Measurements from ENCODE around the gene SPDYE8.
"Not testable (repeated sequence)": the region's sequence is repeated elsewhere in the genome, so short reads cannot be mapped to it uniquely, and the experiment has no call there.

SPDYE8 gene

GRCh38 chr7:72975656-72976286, 53.8 kb downstream of the SPDYE8 start:
- ATAC-seq (replicated peaks; ENCODE audit: extremely low read depth, poor library complexity, severe bottlenecking); H3K36me3 Mint-ChIP-seq (ENCODE audit: insufficient read depth); DNase-seq (ENCODE audit: low spot score in 2 of 2); H3K27me3 Mint-ChIP-seq; H3K4me1 Mint-ChIP-seq; H3K4me3 Mint-ChIP-seq; H3K9me3 Mint-ChIP-seq; H3K27ac Mint-ChIP-seq (ENCODE audit: low read depth): not testable (repeated sequence)

- not testable (repeated sequence) for H3K9me3 Mint-ChIP-seq
These were observed 54.8 kb downstream of the SPDYE8 start for GRCh38 chr7:72974781-72975180.

DNA sequence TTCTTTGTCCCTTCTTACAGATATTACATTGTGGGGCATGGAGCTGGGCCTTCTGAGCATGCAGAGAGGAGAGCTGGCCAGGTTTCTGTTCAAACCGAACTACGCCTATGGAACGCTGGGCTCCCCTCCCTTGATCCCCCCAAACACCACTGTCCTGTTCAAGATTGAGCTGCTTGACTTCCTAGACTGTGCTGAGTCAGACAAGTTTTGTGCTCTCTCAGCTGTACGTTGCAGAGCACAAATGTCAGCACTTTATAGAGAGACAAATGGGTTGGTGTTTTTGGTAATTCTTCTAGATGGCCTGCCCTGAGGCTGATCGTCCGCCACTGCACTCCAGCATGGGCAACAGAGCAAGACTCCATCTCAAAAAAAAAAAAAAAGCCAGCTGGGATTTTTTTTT, 58.1 kb downstream of the SPDYE8 start:
- not testable (repeated sequence) for ATAC-seq (replicated peaks; ENCODE audit: extremely low read depth, poor library complexity, severe bottlenecking); H3K27ac Mint-ChIP-seq (ENCODE audit: low read depth); H3K4me3 Mint-ChIP-seq; DNase-seq (ENCODE audit: low spot score in 2 of 2); H3K9me3 Mint-ChIP-seq; H3K36me3 Mint-ChIP-seq (ENCODE audit: insufficient read depth); H3K27me3 Mint-ChIP-seq; H3K4me1 Mint-ChIP-seq

More at GRCh38 chr7:72974781-72975180, 54.8 kb downstream of the SPDYE8 start:
- not testable (repeated sequence) for H3K36me3 Mint-ChIP-seq (ENCODE audit: insufficient read depth); H3K27me3 Mint-ChIP-seq; H3K4me3 Mint-ChIP-seq; DNase-seq (ENCODE audit: low spot score in 2 of 2); H3K4me1 Mint-ChIP-seq; H3K27ac Mint-ChIP-seq (ENCODE audit: low read depth); ATAC-seq (replicated peaks; ENCODE audit: extremely low read depth, poor library complexity, severe bottlenecking)

Measured in central memory CD8-positive, alpha-beta T cell (primary cell).